ENCODE data around the gene MASTL.

The MASTL gene

DNA sequence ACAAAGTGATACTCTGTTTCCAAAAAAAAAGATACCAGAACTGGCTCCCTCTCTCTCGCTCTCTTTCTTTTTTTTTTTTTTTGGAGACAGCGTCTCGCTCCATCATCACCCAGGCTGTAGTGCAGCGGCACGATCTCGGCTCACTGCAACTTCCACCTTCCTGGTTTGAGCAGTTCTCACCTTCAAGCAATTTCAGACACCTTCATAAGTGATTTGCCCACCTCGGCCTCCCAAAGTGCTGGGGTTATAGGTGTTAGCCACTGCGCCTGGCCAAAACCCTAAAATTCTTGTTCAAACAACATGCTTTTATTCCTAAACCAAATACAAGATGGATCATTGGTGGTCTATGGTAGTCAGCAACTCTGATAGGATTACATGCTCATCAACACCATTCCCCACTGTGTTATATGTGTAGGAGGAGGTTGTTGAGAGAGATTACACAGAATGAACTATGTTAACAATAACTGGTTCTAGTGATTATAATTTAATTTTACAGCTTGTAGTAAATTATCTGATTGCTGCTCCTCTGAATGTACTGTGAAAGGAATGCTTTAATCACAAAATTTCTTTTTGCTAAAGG lies 69.9 kb downstream of the MASTL start:
- in situ Hi-C loops (cut with MboI; ENCODE audit: low sequenced_read_pairs): no loop called here

DNA sequence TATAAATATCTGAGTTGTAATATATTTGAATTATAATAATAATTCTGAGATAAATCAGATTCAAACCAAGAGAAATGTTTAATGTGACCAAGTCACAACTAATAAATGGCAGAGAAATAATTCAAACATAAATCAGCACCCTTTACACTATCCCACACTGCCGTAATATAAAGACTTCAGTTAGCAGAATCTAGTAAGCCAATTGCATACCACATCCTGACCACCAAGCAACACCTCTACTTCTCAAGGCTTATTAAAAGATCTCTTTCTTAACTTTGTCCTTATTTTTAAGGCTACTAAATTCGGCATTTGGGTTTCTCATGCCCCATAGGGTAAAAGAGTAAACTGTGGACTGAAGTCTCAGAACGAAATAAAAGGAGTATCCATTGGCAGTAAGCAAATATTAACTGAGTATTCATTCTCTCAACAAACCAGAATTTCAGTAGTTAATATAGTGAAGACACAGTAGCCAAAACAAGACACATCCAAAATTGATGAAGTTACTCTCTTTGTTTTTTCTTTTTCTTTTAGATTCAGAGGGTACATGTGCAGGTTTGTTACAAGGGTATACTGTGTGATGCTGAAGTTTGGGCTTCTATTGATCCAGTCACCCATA lies 70.6 kb downstream of the MASTL start:
- in situ Hi-C loops (cut with MboI; ENCODE audit: low sequenced_read_pairs): no loop called here

DNA sequence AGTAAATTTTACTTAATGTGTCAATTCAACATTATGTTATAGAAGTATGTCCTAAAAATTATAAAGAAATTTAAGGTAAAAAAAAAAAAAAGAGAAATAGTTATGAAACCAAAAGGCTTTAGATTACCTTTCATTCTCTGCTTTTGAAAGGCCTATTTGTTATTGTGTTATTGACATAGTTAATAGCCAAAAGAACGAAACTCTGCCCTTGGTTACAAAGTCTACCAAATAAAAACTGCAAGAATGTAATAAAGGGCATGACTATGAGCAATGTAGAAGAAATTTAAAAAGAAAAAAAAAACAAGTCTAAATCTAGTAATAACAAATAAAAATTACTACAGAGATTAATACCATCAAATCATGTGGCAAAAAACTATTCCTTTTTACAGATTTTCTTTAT lies 74.9 kb downstream of the MASTL start:
- in situ Hi-C loops (cut with MboI; ENCODE audit: low sequenced_read_pairs): no loop called here

DNA sequence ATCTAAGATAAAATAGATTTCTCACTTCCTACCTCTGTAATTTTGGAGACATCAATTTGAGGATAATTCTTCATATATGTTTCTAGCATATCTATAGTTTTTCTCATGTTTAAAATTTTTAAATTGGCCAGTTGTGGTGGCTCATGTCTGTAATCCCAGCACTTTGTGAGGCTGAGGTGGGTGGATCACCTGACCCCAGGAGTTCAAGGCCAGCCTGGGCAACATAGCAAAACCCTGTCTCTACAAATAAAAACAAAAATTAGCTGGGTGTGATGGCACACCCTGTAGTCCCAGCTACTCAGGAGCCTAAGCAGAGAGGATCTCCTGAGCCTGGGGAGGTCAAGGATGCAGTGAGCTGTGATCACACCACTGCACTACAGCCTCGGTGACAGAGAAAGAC lies 80.6 kb downstream of the MASTL start:
- in situ Hi-C loops (cut with MboI; ENCODE audit: low sequenced_read_pairs): no loop called here

All from HL-60/S4 treated with retinoic acid at 250 ng/mL for 4 days and 3 days (cell line).